ENCODE measurements around the gene PDIA5. TPM values are rescaled to one million over a fixed set of nuclear protein-coding genes. Genes with fewer than 3 reads are reported as not detected.

PDIA5 gene
- total and polyA plus RNA-seq, 9 donors, result 14.9 to 28.5 (median 19.5) TPM

- Histone ChIP-seq H3K27ac (ENCODE audit: low read length) (no peak overlapping the region), H3K36me3 (ENCODE audit: control insufficient read depth, insufficient read depth, low read length) (peaks cover 3% of the 10 kb centered on the region), H3K4me3 (ENCODE audit: low read length) (no peak overlapping the region), H3K27me3 (ENCODE audit: control insufficient read depth, insufficient read depth, low read length) (no peaks in the 10 kb centered on the region), H3K9me3 (replicated peaks; ENCODE audit: control insufficient read depth, low read depth, low read length) (peaks cover 4% of the 10 kb centered on the region), H3K4me1 (ENCODE audit: control insufficient read depth, insufficient read depth, low read length) (no peaks in the 10 kb centered on the region)
- DNase-seq, result no peak
- WGBS (ENCODE audit: insufficient coverage), result 0% methylated on average over 1 of the region's 2 CpGs
Measured at GRCh38 chr3:123169930-123170329, 103.1 kb downstream of the PDIA5 start.

- 78% methylated on average over 3 of the region's 5 CpGs for WGBS (ENCODE audit: insufficient coverage)
- Histone ChIP-seq H3K27me3 (ENCODE audit: control insufficient read depth, insufficient read depth, low read length) (no peaks in the 10 kb centered on the region), H3K27ac (ENCODE audit: low read length) (no peak overlapping the region)
Measured at GRCh38 chr3:123180791-123181190, 114.0 kb downstream of the PDIA5 start.

GRCh38 chr3:123186695-123187094, 119.9 kb downstream of the PDIA5 start:
- Histone ChIP-seq H3K27ac (ENCODE audit: low read length) (no peak overlapping the region), H3K36me3 (ENCODE audit: control insufficient read depth, insufficient read depth, low read length) (no peaks in the 10 kb centered on the region), H3K4me1 (ENCODE audit: control insufficient read depth, insufficient read depth, low read length) (no peaks in the 10 kb centered on the region), H3K27me3 (ENCODE audit: control insufficient read depth, insufficient read depth, low read length) (no peaks in the 10 kb centered on the region), H3K4me3 (ENCODE audit: low read length) (no peak overlapping the region), H3K9me3 (replicated peaks; ENCODE audit: control insufficient read depth, low read depth, low read length) (no peaks in the 10 kb centered on the region)
- DNase-seq, result no peak
- 80% methylated on average over 1 of the region's 2 CpGs for WGBS (ENCODE audit: insufficient coverage)

More at GRCh38 chr3:123180791-123181190, 114.0 kb downstream of the PDIA5 start:
- H3K9me3 ChIP-seq (replicated peaks; ENCODE audit: control insufficient read depth, low read depth, low read length), result no peaks in the 10 kb centered on the region
- DNase-seq, result no peak
- H3K4me1 ChIP-seq (ENCODE audit: control insufficient read depth, insufficient read depth, low read length), result no peaks in the 10 kb centered on the region
- H3K4me3 ChIP-seq (ENCODE audit: low read length), result no peak overlapping the region
- no peaks in the 10 kb centered on the region for H3K36me3 ChIP-seq (ENCODE audit: control insufficient read depth, insufficient read depth, low read length)

GRCh38 chr3:123188058-123188457, 121.2 kb downstream of the PDIA5 start:
- no peaks in the 10 kb centered on the region for H3K27me3 ChIP-seq (ENCODE audit: control insufficient read depth, insufficient read depth, low read length)
- H3K36me3 ChIP-seq (ENCODE audit: control insufficient read depth, insufficient read depth, low read length), result no peaks in the 10 kb centered on the region
- H3K4me1 ChIP-seq (ENCODE audit: control insufficient read depth, insufficient read depth, low read length), result no peaks in the 10 kb centered on the region
- WGBS (ENCODE audit: insufficient coverage), result no CpG with 5 or more reads among the region's 6 CpGs
- no peak overlapping the region for H3K27ac ChIP-seq (ENCODE audit: low read length)
- DNase-seq, result no peak
- no peaks in the 10 kb centered on the region for H3K9me3 ChIP-seq (replicated peaks; ENCODE audit: control insufficient read depth, low read depth, low read length)
- H3K4me3 ChIP-seq (ENCODE audit: low read length), result no peak overlapping the region

GRCh38 chr3:123193448-123194101, 126.8 kb downstream of the PDIA5 start:
- H3K9me3 ChIP-seq (replicated peaks; ENCODE audit: control insufficient read depth, low read depth, low read length), result no peaks in the 10 kb centered on the region
- WGBS (ENCODE audit: insufficient coverage), result no CpG with 5 or more reads among the region's 5 CpGs
- H3K27ac ChIP-seq (ENCODE audit: low read length), result no peak overlapping the region
- no peaks in the 10 kb centered on the region for H3K36me3 ChIP-seq (ENCODE audit: control insufficient read depth, insufficient read depth, low read length)
- no peaks in the 10 kb centered on the region for H3K4me1 ChIP-seq (ENCODE audit: control insufficient read depth, insufficient read depth, low read length)
- H3K27me3 ChIP-seq (ENCODE audit: control insufficient read depth, insufficient read depth, low read length), result no peaks in the 10 kb centered on the region
- H3K4me3 ChIP-seq (ENCODE audit: low read length), result no peak overlapping the region
- DNase-seq, result no peak

- H3K4me3 ChIP-seq (ENCODE audit: low read length), result no peak overlapping the region
- DNase-seq, result no peak
- no peaks in the 10 kb centered on the region for H3K36me3 ChIP-seq (ENCODE audit: control insufficient read depth, insufficient read depth, low read length)
- 11% methylated on average over 6 of the region's 10 CpGs for WGBS (ENCODE audit: insufficient coverage)
- H3K4me1 ChIP-seq (ENCODE audit: control insufficient read depth, insufficient read depth, low read length), result no peaks in the 10 kb centered on the region
- H3K27me3 ChIP-seq (ENCODE audit: control insufficient read depth, insufficient read depth, low read length), result no peaks in the 10 kb centered on the region
- no peak overlapping the region for H3K27ac ChIP-seq (ENCODE audit: low read length)
- H3K9me3 ChIP-seq (replicated peaks; ENCODE audit: control insufficient read depth, low read depth, low read length), result no peaks in the 10 kb centered on the region
Measured at GRCh38 chr3:123194552-123194951, 127.7 kb downstream of the PDIA5 start.

DNA sequence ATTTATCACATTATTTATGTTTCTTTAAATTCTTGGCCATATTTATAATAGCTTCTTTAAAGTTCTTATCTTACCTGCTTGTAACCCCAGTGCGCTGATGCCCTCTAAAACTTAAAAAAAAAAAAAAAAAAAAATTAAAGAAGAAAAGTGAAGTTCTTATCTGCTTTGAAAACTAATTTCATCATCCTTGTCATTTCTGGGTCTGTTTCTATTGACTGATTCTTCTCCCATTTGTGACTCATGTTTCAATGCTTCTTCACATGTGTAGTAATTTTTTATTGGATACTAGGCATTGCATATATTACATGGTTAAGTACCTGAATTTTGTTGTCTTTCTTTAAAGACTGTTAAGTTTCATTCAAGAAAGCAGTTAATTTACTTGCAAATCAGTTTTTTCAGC, 131.5 kb downstream of the PDIA5 start:
- Histone ChIP-seq H3K36me3 (ENCODE audit: control insufficient read depth, insufficient read depth, low read length) (no peaks in the 10 kb centered on the region), H3K27ac (ENCODE audit: low read length) (no peak overlapping the region), H3K4me3 (ENCODE audit: low read length) (no peak overlapping the region), H3K9me3 (replicated peaks; ENCODE audit: control insufficient read depth, low read depth, low read length) (no peaks in the 10 kb centered on the region), H3K27me3 (ENCODE audit: control insufficient read depth, insufficient read depth, low read length) (no peaks in the 10 kb centered on the region), H3K4me1 (ENCODE audit: control insufficient read depth, insufficient read depth, low read length) (peaks cover 9% of the 10 kb centered on the region)
- no peak for DNase-seq
- WGBS (ENCODE audit: insufficient coverage), result no CpG with 5 or more reads among the region's 1 CpG

- Histone ChIP-seq H3K4me1 (ENCODE audit: control insufficient read depth, insufficient read depth, low read length) (peaks cover 9% of the 10 kb centered on the region), H3K9me3 (replicated peaks; ENCODE audit: control insufficient read depth, low read depth, low read length) (no peaks in the 10 kb centered on the region), H3K36me3 (ENCODE audit: control insufficient read depth, insufficient read depth, low read length) (no peaks in the 10 kb centered on the region), H3K27me3 (ENCODE audit: control insufficient read depth, insufficient read depth, low read length) (no peaks in the 10 kb centered on the region), H3K27ac (ENCODE audit: low read length) (peak overlapping the region; percentile 58), H3K4me3 (ENCODE audit: low read length) (peak overlapping the region; percentile 100)
- 0% methylated on average over 4 of the region's 6 CpGs for WGBS (ENCODE audit: insufficient coverage)
- no peak for DNase-seq
Measured at GRCh38 chr3:123201223-123201556, 134.4 kb downstream of the PDIA5 start.

- Histone ChIP-seq H3K36me3 (ENCODE audit: control insufficient read depth, insufficient read depth, low read length) (no peaks in the 10 kb centered on the region), H3K4me3 (ENCODE audit: low read length) (peak within 1 kb of the TSS; percentile 100), H3K9me3 (replicated peaks; ENCODE audit: control insufficient read depth, low read depth, low read length) (no peaks in the 10 kb centered on the region), H3K27me3 (ENCODE audit: control insufficient read depth, insufficient read depth, low read length) (no peaks in the 10 kb centered on the region), H3K4me1 (ENCODE audit: control insufficient read depth, insufficient read depth, low read length) (peaks cover 9% of the 10 kb centered on the region), H3K27ac (ENCODE audit: low read length) (peak within 1 kb of the TSS; percentile 89)
- peak; percentile 98 for DNase-seq
- WGBS (ENCODE audit: insufficient coverage), result under 1% methylated on average over 56 of the region's 60 CpGs
Measured at GRCh38 chr3:123201557-123202427, 135.0 kb downstream of the PDIA5 start, which contains the start of gene SEC22A. Gene SEC22A, plus strand, starts transcription at chr3:123201943. Its CDS starts 7,275 bp downstream, at chr3:123209218.

GRCh38 chr3:123202451-123202850, 135.6 kb downstream of the PDIA5 start:
- Histone ChIP-seq H3K36me3 (ENCODE audit: control insufficient read depth, insufficient read depth, low read length) (no peaks in the 10 kb centered on the region), H3K27me3 (ENCODE audit: control insufficient read depth, insufficient read depth, low read length) (no peaks in the 10 kb centered on the region), H3K4me3 (ENCODE audit: low read length) (peak overlapping the region; percentile 100), H3K4me1 (ENCODE audit: control insufficient read depth, insufficient read depth, low read length) (peaks cover 9% of the 10 kb centered on the region), H3K9me3 (replicated peaks; ENCODE audit: control insufficient read depth, low read depth, low read length) (no peaks in the 10 kb centered on the region), H3K27ac (ENCODE audit: low read length) (peak overlapping the region; percentile 89)
- 0% methylated on average over 6 of the region's 7 CpGs for WGBS (ENCODE audit: insufficient coverage)
- DNase-seq, result peak; percentile 30
